ENCODE data around the gene MRPL34.
A peak's percentile ranks its signal among the peaks of the same experiment; 100 is the strongest.
"Not testable (repeated sequence)": the region's sequence is repeated elsewhere in the genome, so short reads cannot be mapped to it uniquely, and the experiment has no call there.

MRPL34 gene

GRCh38 chr19:17285415-17286135, 20.1 kb upstream of the MRPL34 start:
- no peak for DNase-seq (ENCODE audit: low spot score)

GRCh38 chr19:17286263-17286662, 19.4 kb upstream of the MRPL34 start:
- no peak for DNase-seq (ENCODE audit: low spot score)

- no peak for DNase-seq (ENCODE audit: low spot score)
Observed at GRCh38 chr19:17286752-17287151, 18.9 kb upstream of the MRPL34 start.

GRCh38 chr19:17289489-17289888, 16.2 kb upstream of the MRPL34 start:
- DNase-seq (ENCODE audit: low spot score) = peak; percentile 57

GRCh38 chr19:17292301-17293074, 13.2 kb upstream of the MRPL34 start:
- DNase-seq (ENCODE audit: low spot score) = peak; percentile 78

GRCh38 chr19:17293605-17294004, 12.1 kb upstream of the MRPL34 start:
- DNase-seq (ENCODE audit: low spot score) = no peak

GRCh38 chr19:17294051-17294891, 11.4 kb upstream of the MRPL34 start:
- peak; percentile 12 for DNase-seq (ENCODE audit: low spot score)

- not testable (repeated sequence) for DNase-seq (ENCODE audit: low spot score)
Observed at GRCh38 chr19:17295551-17295950, 10.1 kb upstream of the MRPL34 start.

GRCh38 chr19:17296273-17296672, 9.4 kb upstream of the MRPL34 start:
- peak; percentile 78 for DNase-seq (ENCODE audit: low spot score)

GRCh38 chr19:17296976-17297375, 8.7 kb upstream of the MRPL34 start:
- peak; percentile 63 for DNase-seq (ENCODE audit: low spot score)

GRCh38 chr19:17300992-17301619, 4.6 kb upstream of the MRPL34 start:
- no peak for DNase-seq (ENCODE audit: low spot score)

GRCh38 chr19:17302391-17303166, 3.1 kb upstream of the MRPL34 start:
- DNase-seq (ENCODE audit: low spot score) = peak; percentile 21

- DNase-seq (ENCODE audit: low spot score) = peak; percentile 97
Observed at GRCh38 chr19:17303167-17303939, 2.3 kb upstream of the MRPL34 start, which contains the start of gene ABHD8. TSS of gene ABHD8 (minus strand) at chr19:17303425. CDS start at chr19:17301616, 1,809 bp downstream.

- peak; percentile 6 for DNase-seq (ENCODE audit: low spot score)
Observed at GRCh38 chr19:17303940-17304267, 1.8 kb upstream of the MRPL34 start.

- DNase-seq (ENCODE audit: low spot score) = peak; percentile 38
Observed at GRCh38 chr19:17304386-17305215, 1.1 kb upstream of the MRPL34 start.

- no peak for DNase-seq (ENCODE audit: low spot score)
Observed at GRCh38 chr19:17305216-17305516, 506 bp upstream of the MRPL34 start.

GRCh38 chr19:17306285-17306714, 628 bp downstream of the MRPL34 start:
- peak; percentile 6 for DNase-seq (ENCODE audit: low spot score)

GRCh38 chr19:17307876-17308377, 2.3 kb downstream of the MRPL34 start:
- DNase-seq (ENCODE audit: low spot score) = no peak

- DNase-seq (ENCODE audit: low spot score) = peak; percentile 100
Observed at GRCh38 chr19:17309198-17309964, 3.7 kb downstream of the MRPL34 start, which contains the start of gene DDA1. TSS of gene DDA1 (plus strand) at chr19:17309563. CDS start at chr19:17309655, 92 bp downstream.

All from kidney tubule cell (primary cell).